A549 (cell line): ENCODE data around the gene MYO1B.

ENCODE experiments used
- BHLHE40 ChIP-seq: IDR thresholded peaks from 2 replicates; pipeline ENCODE4 v1.6.1; 2012; ENCODE audit warnings: low read depth, low read length, inconsistent platforms
- CEBPB ChIP-seq, 2 experiments: fragments of >200 bp in 1 of 2; sonication (Bioruptor Twin) in 1 of 2; formaldehyde crosslinking in 1 of 2; IDR thresholded peaks; 2 replicates each; pipeline ENCODE4 v1.6.1; 2012 to 2016
- CHD2 ChIP-seq: fragments of 150-350 bp; IDR thresholded peaks from 2 replicates; pipeline ENCODE4 v1.6.1; 2014; ENCODE audit warnings: low read length; ENCODE audit not compliant: partially characterized antibody
- CTCF ChIP-seq: fragments of >200 bp; sonication (Bioruptor Twin); formaldehyde crosslinking; IDR thresholded peaks from 3 replicates; pipeline ENCODE4 v1.5.1; 2016
- EP300 ChIP-seq, 2 experiments: fragments of >200 bp; sonication (Bioruptor Twin); formaldehyde crosslinking; IDR thresholded peaks; 2 replicates in 1 of 2; 3 replicates in 1 of 2; pipeline ENCODE4 v1.6.1; 2016 to 2017
- JUN ChIP-seq, 2 experiments: fragments of >200 bp; sonication (Bioruptor Twin); formaldehyde crosslinking; IDR thresholded peaks; 2 replicates in 1 of 2; 3 replicates in 1 of 2; pipeline ENCODE4 v1.6.1; 2016 to 2017
- MYC ChIP-seq: IDR thresholded peaks from 2 replicates; pipeline ENCODE4 v1.6.1; 2012; ENCODE audit warnings: mild to moderate bottlenecking, inconsistent platforms, low read length, improper control_type of control experiment, borderline replicate concordance
- POLR2A ChIP-seq: IDR thresholded peaks from 2 replicates; pipeline ENCODE4 v1.6.1; 2012; ENCODE audit warnings: mild to moderate bottlenecking, low read length
- RCOR1 ChIP-seq: fragments of 150-350 bp; IDR thresholded peaks from 2 replicates; pipeline ENCODE4 v1.6.1; 2014; ENCODE audit warnings: antibody characterized with exemption, low read length, low read depth
- REST ChIP-seq: fragments of 200-600 bp; sonication (generic); IDR thresholded peaks from 2 replicates; pipeline ENCODE4 v1.6.1; 2016; ENCODE audit warnings: antibody characterized with exemption, mild to moderate bottlenecking, moderate library complexity
- SREBF2 ChIP-seq: fragments of 450-650 bp; IDR thresholded peaks from 2 replicates; pipeline ENCODE4 v1.6.1; 2014; ENCODE audit warnings: mild to moderate bottlenecking, moderate library complexity

GRCh38 chr2:191350826-191351225, 105.6 kb downstream of the MYO1B start:
- TF ChIP-seq SREBF2 (no peak), JUN (IDR thresholded peaks at IDR 0.05) (no peak), CTCF (no peak), POLR2A (no peak), CHD2 (no peak), RCOR1 (no peak), BHLHE40 (no peak), MYC (no peak), REST (no peak), CEBPB (IDR thresholded peaks at IDR 0.05) (no peak), EP300 (IDR thresholded peaks at IDR 0.05) (no peak)
